Activated T-cell treated with anti-CD3 and anti-CD28 coated beads, Interleukin-2, amount 50 U/mL, for 4 hours (primary cell): ENCODE results near the gene CDH4. TPM values are rescaled to one million over a fixed set of nuclear protein-coding genes. Genes with fewer than 3 reads are reported as not detected.

Experiments
- ATAC-seq, 2 donors: fragments of 200-7000 bp; cut with Tn5 transposase; one replicate each; pipeline ENCODE4 v1.10.0; 2021
- DNase-seq: peaks from one replicate; pipeline ENCODE4 v3.0.0-alpha.2; 2020
- H3K27me3 Mint-ChIP-seq: one replicate; pipeline ENCODE4 v1.8.0; 2021; ENCODE audit warnings: low read depth, mixed read lengths
- H3K36me3 Mint-ChIP-seq: one replicate; pipeline ENCODE4 v1.8.0; 2022; ENCODE audit warnings: mixed read lengths; ENCODE audit not compliant: insufficient read depth
- H3K4me1 Mint-ChIP-seq: one replicate; pipeline ENCODE4 v1.8.0; 2021; ENCODE audit warnings: low read depth, mixed read lengths
- H3K4me3 Mint-ChIP-seq: one replicate; pipeline ENCODE4 v1.8.0; 2021; ENCODE audit warnings: mild to moderate bottlenecking, moderate library complexity, mixed read lengths
- H3K9me3 Mint-ChIP-seq: one replicate; pipeline ENCODE4 v1.8.0; 2021; ENCODE audit warnings: mixed read lengths
- total RNA-seq, 3 donors: library from RNA; stranded (reverse); gene quantifications; one replicate each; pipeline ENCODE4 v1.2.1, GENCODE V29; 2021

CDH4 gene
- under 1 TPM in 1 of 3 donors, not detected in 2; 0.10 TPM for total RNA-seq

DNA sequence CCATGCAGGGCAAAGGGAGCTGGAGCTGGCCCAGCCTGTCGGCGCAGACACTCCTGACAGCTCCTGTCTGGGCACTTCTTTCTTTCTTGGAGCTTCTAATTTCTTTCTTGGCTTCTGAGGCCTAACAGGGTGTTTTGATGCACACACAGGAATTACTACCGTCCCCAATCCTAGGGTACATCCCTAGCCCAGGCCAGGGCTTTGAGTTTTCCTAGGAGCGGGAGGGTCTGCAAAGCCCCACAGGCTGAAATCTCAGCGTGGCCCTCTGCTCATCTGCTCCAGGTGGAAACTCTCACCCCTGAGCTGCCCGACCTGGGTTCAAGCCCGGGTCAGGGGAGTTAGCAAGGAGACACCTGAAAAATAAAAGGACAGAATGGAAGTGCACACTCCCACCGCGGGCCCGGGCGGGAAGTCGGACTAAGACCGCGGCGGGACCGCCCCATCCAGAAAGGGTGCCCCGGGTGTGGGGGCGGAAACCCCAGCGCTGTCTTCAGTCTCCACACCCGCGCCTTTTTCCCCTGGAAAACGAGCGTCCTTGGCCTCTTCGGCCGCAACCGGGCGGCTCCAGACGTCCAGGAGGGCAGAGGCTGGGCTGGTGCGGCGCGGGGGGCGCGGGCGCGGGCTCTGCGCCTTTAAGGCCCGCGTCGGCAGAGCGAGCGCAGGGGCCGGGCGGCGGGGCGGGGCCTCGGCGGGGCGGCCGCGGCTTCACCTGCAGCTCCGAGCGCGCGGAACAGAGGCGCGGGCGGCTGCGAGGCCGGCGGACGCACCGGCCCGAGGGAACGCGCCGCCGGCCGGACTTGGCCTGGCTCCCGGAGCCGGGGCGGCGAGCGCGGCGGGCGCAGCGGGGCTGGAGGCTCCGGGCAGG, at the start of gene CDH4:
Gene CDH4 (plus strand): TSS at position 733 of the 865 bp plus-strand sequence.
- no peak within 1 kb of the TSS for H3K4me3 Mint-ChIP-seq
- ATAC-seq (peak; percentile 24 to 34), DNase-seq (no peak)

DNA sequence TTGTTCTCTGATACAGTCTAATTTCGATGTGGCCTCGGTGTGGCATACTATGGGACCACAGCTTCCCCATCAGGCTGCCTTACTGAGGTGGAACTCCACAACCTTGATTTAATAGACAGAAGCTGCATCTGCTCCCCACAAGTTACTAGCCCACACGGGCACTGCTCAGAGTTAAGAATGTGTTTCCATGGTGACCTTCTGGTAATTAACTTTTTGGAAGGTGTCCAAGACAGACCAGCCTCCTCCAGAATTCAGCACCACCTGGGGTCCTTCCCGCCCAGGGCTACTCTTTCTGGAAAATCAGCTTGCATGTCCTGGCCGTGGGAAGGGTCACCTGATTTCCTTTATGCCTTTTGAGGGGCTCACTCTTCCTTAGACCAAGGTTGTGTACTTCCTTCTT, 48.7 kb upstream of the CDH4 start:
- H3K4me1 Mint-ChIP-seq = no peaks in the 10 kb centered on the region

More for the DNA sequence above, at the start of gene CDH4:
- H3K9me3 Mint-ChIP-seq = no peaks in the 10 kb centered on the region
- H3K27me3 Mint-ChIP-seq = peaks cover 67% of the 10 kb centered on the region
- H3K4me1 Mint-ChIP-seq = peaks cover 3% of the 10 kb centered on the region
- H3K36me3 Mint-ChIP-seq = no peaks in the 10 kb centered on the region

DNA sequence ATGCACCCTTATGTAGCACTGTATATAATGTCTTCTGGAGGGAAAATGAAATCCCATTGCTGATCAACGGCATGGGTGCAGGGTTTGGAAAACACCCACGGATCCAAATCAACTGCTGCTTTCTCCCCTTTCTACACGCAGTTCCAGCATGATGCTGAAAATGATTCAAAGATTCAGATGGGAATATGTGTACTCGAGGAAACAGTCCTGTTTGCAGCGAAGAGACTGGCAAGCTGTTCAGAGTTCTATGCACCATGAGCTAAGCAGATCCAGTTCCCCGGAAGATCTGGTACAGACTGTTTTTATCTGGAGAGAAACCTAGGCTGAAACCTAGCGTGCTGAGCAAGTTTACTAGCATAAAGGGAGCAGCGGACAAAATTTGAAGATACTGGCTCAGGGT, 47.9 kb upstream of the CDH4 start:
- no peak for ATAC-seq
- DNase-seq = no peak
- Mint-ChIP-seq H3K4me1 (no peaks in the 10 kb centered on the region), H3K4me3 (no peak overlapping the region), H3K27me3 (peaks cover 11% of the 10 kb centered on the region), H3K9me3 (peaks cover 4% of the 10 kb centered on the region), H3K36me3 (no peaks in the 10 kb centered on the region)

More for the DNA sequence above, 48.7 kb upstream of the CDH4 start:
- Mint-ChIP-seq H3K36me3 (no peaks in the 10 kb centered on the region), H3K4me3 (no peak overlapping the region), H3K27me3 (peaks cover 11% of the 10 kb centered on the region), H3K9me3 (peaks cover 4% of the 10 kb centered on the region)
- no peak for ATAC-seq
- no peak for DNase-seq

DNA sequence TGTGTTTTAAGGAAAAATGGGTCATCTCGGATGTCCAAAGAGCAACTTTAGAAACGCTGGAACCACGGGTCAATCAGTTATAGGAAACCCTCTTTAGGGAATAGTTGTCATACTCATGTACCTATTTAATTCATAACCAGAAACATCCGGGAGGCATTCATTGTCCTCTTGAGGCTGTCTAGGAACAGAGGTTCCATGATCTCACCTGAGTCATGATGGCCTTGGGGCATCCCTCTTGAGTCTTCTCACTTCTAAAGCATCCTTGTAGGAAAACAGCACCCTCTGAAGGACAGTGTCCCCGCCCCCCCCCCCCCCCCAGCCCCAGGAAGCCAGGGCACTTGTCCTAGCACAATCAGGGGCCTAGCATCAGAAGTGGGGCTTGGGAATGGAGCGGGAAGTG, 46.3 kb upstream of the CDH4 start:
- H3K4me3 Mint-ChIP-seq = no peak overlapping the region
- DNase-seq = no peak
- peaks cover 11% of the 10 kb centered on the region for H3K27me3 Mint-ChIP-seq
- no peaks in the 10 kb centered on the region for H3K36me3 Mint-ChIP-seq
- H3K9me3 Mint-ChIP-seq = peaks cover 4% of the 10 kb centered on the region
- H3K4me1 Mint-ChIP-seq = no peaks in the 10 kb centered on the region
- no peak for ATAC-seq

DNA sequence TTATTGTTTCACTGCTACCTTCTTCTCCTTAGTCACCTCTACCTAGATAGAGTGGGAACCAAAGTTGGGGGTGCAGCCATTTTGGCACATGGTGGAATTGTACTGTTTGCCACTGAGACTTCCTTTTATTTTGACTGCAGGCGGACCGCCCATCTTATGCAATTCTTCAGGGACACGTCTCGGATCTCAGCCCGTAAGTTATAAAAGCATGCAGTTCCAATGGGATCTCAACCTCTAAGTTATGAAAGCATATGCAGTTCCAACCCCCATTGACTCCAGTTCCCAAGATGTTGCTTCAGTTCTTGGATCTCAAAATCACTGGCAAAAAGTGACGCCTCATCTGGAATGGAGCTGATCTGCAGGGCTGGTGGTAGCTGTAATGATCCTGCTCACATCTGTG, 41.2 kb upstream of the CDH4 start:
- ATAC-seq = no peak
- Mint-ChIP-seq H3K9me3 (no peaks in the 10 kb centered on the region), H3K27me3 (peaks cover 2% of the 10 kb centered on the region), H3K4me3 (no peak overlapping the region), H3K4me1 (no peaks in the 10 kb centered on the region), H3K36me3 (no peaks in the 10 kb centered on the region)
- DNase-seq = no peak

DNA sequence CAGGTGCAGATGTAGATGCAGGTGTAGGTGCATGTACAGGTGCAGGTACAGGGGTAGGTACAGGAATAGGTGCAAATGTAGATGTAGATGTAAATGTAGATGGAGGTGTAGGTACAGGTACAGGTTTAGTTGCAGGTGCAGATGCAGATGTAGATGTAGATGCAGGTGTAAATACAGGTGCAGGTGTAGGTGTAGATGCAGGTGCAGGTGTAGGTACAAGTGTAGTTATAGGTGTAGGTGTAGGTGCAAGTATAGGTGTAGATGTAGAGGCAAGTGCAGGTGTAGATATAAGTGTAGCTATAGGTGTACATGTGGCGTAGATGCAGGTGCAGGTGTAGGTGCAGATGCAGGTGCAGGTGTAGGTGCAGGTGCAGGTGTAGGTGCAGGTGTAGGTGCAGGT, 34.2 kb upstream of the CDH4 start:
- H3K27me3 Mint-ChIP-seq = peaks cover 7% of the 10 kb centered on the region
- H3K4me1 Mint-ChIP-seq = no peaks in the 10 kb centered on the region
- no peaks in the 10 kb centered on the region for H3K36me3 Mint-ChIP-seq
- no peak for DNase-seq
- ATAC-seq = no peak
- no peak overlapping the region for H3K4me3 Mint-ChIP-seq
- H3K9me3 Mint-ChIP-seq = peaks cover 6% of the 10 kb centered on the region

DNA sequence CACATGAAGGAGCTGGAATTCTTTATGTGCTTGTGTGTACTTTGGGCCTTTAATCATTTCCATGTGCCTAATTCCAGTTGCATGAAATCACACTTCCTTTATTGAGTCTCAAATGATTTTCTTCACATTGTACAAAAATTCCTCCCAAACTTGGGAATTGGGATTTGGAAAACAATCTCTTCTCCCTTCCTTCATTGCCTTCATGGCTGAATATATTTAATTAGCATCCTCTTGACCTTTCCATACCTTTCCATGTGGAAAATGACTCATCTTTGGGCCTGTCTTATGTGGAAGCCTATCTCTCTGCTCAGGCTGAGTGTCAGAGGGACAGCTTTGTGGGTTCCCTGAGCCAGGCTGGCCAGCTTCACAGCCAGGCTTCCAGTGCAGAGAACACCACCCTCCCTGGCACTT, 33.0 kb upstream of the CDH4 start:
- Mint-ChIP-seq H3K4me1 (no peaks in the 10 kb centered on the region), H3K27me3 (peaks cover 7% of the 10 kb centered on the region), H3K9me3 (peaks cover 6% of the 10 kb centered on the region), H3K4me3 (no peak overlapping the region), H3K36me3 (no peaks in the 10 kb centered on the region)
- DNase-seq (no peak), ATAC-seq (no peak)

DNA sequence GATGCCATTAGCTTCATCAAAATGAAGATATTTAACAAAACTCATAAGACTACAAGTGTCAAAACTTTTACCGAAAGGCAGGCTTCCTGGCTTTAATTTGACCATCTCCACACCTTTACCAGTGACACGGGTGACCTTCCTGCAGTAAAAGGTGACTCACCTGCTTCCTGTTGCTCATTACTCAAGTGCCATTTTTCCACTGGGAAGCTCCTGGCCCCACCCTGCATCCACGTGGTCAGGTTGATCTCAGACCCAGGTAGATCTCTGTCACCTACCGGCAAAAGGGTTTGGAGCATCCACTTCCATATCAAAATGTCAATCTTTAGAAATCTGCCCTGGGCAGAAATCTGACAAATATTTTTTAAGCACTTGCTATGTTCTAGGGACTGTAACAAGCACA, 31.9 kb upstream of the CDH4 start:
- H3K27me3 Mint-ChIP-seq = peaks cover 7% of the 10 kb centered on the region
- no peak overlapping the region for H3K4me3 Mint-ChIP-seq
- H3K4me1 Mint-ChIP-seq = no peaks in the 10 kb centered on the region
- H3K9me3 Mint-ChIP-seq = peaks cover 6% of the 10 kb centered on the region
- no peaks in the 10 kb centered on the region for H3K36me3 Mint-ChIP-seq
- ATAC-seq = no peak
- no peak for DNase-seq

DNA sequence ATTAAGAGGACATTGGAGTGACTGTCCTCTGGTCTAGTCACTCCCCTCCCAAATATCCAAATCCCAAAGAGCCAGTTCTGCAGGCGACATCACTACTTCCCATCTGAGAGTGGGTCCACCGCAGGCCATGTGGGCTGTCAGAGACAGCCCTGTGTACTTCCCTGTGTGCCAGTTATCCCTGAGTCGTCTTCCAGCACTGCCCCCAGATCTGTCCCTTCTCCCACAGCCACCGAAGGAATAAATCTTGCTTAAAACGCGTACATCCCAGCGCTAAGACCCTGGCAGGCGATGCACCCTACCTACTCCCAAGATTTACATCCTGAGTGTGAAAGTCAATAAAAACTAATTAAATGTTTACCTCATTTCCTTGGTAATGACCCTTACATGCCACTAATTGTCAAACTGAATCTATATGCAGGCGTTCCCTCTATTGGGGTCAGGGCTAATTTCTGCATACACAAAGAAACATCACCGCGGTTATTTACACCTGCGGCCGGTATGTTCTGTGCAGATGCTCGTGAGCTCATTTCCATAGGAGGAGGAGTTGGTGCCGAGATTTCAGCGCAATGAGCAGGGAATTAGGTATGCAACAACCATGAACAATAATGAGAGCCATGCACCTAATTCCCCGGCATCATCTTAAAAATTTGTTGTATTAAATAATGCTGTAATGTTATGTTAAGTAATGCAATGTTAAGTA, 31.3 kb upstream of the CDH4 start:
- no peaks in the 10 kb centered on the region for H3K36me3 Mint-ChIP-seq
- peaks cover 6% of the 10 kb centered on the region for H3K9me3 Mint-ChIP-seq
- H3K4me1 Mint-ChIP-seq = no peaks in the 10 kb centered on the region
- H3K27me3 Mint-ChIP-seq = peaks cover 7% of the 10 kb centered on the region
- DNase-seq (no peak), ATAC-seq (no peak)
- H3K4me3 Mint-ChIP-seq = no peak overlapping the region

DNA sequence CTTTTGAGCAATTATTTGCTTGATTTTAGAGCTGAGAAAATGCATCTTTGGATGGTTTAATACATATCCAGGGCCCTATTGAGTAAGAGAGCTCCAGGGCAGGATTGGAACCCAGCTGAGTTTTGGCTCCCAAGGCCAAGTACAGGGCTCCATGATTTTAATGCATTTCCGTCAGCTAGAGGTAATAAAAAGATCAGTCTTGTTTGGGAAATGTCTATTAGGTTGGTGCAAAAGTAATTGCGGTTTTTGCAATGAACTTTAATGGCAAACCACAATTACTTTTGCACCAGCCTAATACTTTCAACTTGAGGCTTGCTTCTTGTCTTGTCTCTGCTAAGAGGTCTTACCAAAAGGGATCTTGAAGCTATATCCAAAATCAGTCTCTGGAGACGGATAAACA, 29.4 kb upstream of the CDH4 start:
- DNase-seq = no peak
- Mint-ChIP-seq H3K27me3 (peaks cover 3% of the 10 kb centered on the region), H3K4me3 (no peak overlapping the region), H3K36me3 (no peaks in the 10 kb centered on the region), H3K4me1 (no peaks in the 10 kb centered on the region), H3K9me3 (peaks cover 6% of the 10 kb centered on the region)
- ATAC-seq = no peak

DNA sequence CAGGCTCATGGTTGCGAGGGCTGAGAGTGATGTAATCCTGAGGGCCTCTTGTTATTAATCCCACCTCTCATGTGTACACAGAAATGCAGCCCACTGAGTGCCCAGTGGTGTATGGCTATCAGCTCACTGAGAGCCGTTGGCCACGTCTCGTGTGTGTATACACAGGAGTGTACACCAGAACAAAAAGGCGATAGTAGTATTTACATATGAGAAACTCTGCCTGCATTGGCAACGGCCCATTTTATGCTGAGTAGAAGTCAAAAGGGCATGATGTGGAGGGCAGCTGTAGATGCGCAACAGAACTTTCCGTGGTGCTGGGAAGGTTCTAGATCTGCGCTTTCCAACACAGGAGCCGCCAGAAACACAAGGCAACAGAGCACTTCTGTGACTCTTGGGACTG, 28.9 kb upstream of the CDH4 start:
- H3K36me3 Mint-ChIP-seq = no peaks in the 10 kb centered on the region
- ATAC-seq (no peak), DNase-seq (no peak)
- H3K9me3 Mint-ChIP-seq = peaks cover 6% of the 10 kb centered on the region
- H3K27me3 Mint-ChIP-seq = peaks cover 4% of the 10 kb centered on the region
- H3K4me1 Mint-ChIP-seq = no peaks in the 10 kb centered on the region
- no peak overlapping the region for H3K4me3 Mint-ChIP-seq

DNA sequence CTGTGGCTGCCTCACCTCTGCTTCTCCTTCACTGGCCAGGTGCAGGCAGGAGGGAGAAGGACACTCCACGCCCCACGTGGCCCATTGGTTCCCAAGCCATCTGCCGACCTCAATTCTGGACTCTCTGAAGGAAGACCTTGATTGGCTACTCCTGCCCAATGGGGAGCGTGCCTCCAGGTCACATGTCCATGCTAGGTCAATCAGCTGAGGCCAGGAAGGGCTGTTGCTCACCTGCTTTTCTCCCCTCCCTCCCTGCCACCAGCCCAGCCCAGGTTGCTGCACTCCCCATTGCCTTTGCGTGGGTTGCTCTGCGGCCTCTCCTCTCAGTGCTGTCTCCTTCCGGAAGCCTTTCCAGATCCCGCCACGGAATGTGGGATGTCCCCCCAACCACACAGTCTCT, 21.9 kb upstream of the CDH4 start:
- H3K36me3 Mint-ChIP-seq = no peaks in the 10 kb centered on the region
- no peaks in the 10 kb centered on the region for H3K9me3 Mint-ChIP-seq
- peaks cover 9% of the 10 kb centered on the region for H3K27me3 Mint-ChIP-seq
- no peak for ATAC-seq
- H3K4me3 Mint-ChIP-seq = no peak overlapping the region
- no peak for DNase-seq
- H3K4me1 Mint-ChIP-seq = peaks cover 1% of the 10 kb centered on the region

DNA sequence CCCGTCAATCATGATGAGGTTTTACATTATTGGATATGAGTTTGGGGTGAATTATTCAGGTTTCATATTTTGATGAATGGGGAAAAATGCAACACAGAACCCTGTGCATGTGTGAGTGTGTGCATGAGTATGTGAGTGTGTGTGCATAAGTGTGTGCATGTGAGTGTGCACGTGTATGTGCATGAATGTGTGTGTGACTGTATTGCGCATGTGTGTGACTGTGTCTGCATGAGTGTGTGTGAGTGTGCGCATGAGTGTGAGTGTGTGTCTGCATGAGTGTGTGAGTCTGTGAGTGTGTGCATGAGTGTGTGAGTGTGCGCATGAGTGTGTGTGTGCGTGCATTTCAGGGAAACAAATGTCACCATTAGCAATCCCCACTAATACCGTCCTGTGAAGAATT, 18.5 kb upstream of the CDH4 start:
- Mint-ChIP-seq H3K9me3 (no peaks in the 10 kb centered on the region), H3K4me3 (no peak overlapping the region), H3K27me3 (peaks cover 6% of the 10 kb centered on the region), H3K36me3 (no peaks in the 10 kb centered on the region), H3K4me1 (peaks cover 1% of the 10 kb centered on the region)
- ATAC-seq (no peak), DNase-seq (no peak)

DNA sequence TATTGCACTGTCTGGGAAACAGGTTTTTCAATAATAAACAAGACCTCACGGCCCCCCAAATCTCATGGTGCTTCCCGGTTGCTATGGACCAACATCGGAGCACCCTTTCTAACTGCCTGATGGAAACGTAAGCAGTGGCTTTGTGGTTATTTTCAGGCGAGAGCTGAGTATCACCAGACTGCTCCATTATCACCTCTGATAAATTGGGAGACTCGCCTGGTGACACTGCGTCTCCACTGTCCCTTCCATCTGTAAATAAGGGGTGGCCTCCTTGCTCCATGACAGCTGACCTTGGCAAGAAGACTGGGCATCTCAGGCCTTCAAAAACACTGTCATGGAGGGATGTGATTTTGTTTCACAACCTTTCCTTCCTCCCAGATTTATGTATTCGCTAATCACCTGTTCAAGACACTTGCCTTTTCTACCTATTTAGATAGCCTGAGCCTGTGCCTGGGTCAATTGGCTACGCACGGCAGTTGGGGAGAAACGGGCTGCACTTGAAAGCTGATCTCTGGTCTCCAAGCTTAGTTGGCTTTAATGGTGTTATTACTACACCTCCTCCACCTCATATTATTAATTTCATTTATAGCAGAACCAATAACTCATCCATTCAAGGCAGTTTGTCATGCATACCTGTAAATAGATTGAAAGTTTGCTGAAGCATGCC, 17.7 kb upstream of the CDH4 start:
- Mint-ChIP-seq H3K36me3 (no peaks in the 10 kb centered on the region), H3K27me3 (peaks cover 4% of the 10 kb centered on the region), H3K4me3 (no peak overlapping the region), H3K9me3 (no peaks in the 10 kb centered on the region), H3K4me1 (no peaks in the 10 kb centered on the region)
- ATAC-seq = no peak
- DNase-seq = no peak
